Hepatic stellate cell (primary cell): Measurements from ENCODE around the gene ACSL6.
A peak's percentile ranks its signal among the peaks of the same experiment; 100 is the strongest.

ENCODE experiments used
- DNase-seq: peaks from one replicate; pipeline ENCODE4 v3.0.0; 2011; ENCODE audit warnings: low spot score

Gene ACSL6

DNA sequence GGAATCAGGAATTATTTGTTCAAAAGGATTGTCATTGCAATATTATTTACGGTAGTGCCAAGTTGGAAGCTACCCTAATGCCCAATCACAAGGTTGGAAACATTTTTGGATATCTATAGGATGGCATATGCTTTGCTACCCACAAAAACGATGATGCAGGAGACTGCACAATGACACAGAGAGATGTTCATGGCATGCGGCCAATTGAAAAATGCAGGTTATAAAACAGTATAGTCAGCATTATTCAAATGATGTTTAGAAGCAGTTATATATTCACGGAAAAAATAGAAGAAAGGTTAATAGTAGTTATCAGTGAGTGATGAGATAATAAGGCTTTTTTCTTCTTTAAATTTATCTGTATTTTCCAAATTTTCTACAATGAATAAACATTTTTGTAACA lies 5.9 kb upstream of the ACSL6 start:
- no peak for DNase-seq

DNA sequence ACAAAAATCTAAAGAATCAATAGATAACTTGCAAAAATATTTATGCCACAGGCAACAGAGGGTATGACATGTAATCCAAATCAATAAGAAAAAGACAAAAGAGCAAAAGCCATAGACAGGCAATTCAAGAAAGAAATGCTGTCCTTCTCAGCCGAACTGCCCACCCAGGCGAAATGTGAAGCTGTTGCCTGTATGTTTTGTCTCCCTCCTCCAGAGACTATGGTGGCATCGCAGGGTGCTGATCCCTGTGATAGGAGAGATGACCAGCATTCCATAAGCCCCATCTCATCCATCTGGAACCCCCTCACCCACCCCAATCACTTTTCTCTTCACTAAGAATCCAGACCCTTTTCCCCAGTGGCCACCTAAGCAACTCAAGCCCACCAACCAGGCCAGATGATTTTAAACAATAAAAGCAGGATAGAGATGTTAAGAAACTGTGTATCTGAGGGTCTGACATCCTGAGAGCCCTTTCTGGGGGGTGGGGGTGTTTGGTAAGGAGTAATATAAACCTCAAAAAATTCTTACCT lies 5.3 kb upstream of the ACSL6 start:
- DNase-seq: no peak

DNA sequence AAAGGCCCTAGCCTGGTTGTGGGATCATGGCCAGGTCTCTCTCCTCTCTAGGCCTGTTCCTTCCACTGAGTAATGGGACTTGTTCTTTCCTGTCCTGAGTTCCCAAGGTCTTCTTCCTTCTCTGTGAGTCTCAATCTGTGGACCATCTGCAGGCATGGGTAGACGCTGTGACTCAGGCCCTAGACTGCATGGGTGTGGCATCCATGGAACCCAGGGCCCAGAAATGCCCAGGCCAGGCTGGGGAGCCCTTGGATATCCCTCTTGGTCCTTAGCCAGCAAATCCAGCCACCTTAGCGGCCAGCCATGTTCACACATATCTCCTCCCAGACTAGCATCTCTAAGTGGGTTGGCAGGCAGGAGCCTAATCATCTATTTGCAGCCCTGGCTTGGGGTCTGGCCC lies 2.3 kb upstream of the ACSL6 start:
- no peak for DNase-seq

DNA sequence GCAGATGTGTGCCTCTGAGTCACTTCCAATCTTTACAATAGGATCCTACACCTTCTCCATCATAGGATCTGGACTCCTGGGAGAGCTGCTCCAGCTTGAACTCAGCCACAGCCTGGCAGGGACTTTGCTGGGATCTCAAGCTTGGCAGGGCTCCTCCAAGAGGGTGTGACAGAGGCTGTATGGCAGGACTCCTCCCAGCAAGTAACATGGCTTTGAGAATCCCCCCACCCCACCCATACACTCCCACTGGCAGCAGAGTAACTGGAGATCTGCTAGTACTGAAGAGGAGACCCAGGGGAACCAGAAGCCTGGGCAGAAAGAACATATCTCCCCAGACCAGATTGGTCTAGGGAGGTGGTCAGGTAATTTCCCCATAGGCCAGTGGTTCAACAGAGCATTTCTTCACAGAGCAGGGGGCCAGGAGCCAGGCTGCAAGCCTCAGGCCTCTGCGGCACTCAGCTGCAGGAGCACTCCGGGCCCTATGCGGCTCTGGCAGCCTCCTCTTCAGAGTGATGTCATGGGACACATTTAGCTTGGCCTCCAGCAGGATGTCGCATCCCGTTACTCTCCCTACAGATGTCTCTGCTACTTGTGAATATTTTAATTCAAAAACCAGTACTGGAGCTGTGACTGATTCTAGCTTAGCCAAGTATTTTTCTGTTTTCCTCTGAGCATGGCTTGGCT lies 1.7 kb upstream of the ACSL6 start:
- DNase-seq: no peak

DNA sequence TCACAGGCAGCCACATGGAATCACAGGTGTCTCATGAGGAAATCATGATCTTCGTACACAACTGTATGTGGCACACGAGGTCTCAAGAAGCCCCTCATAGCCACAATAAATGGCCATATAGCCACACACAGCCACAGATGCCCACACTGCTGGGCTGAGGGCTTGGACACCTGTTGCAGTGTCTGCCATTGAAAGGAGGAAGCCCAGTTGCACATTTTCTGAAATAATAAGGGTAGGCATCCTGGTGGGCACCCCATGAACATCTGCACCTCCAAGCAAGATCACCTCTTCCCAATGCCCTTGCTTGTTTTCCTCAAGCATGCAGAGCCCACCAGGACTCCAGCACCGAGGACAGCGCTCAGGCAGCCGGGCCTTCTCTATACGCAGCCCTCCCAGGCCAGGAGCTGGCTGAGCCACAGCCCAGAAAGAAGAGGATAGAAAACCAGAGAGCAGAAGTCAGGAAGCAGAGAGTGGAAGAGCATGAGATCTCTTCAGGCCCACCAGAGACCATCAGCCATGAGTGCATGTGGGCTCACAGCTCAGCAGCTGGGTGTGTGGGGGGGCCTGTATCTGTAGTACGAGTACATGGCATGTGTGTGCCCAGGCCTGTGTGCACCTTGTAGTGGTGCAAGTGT lies 1.0 kb upstream of the ACSL6 start:
- peak; percentile 70 for DNase-seq

DNA sequence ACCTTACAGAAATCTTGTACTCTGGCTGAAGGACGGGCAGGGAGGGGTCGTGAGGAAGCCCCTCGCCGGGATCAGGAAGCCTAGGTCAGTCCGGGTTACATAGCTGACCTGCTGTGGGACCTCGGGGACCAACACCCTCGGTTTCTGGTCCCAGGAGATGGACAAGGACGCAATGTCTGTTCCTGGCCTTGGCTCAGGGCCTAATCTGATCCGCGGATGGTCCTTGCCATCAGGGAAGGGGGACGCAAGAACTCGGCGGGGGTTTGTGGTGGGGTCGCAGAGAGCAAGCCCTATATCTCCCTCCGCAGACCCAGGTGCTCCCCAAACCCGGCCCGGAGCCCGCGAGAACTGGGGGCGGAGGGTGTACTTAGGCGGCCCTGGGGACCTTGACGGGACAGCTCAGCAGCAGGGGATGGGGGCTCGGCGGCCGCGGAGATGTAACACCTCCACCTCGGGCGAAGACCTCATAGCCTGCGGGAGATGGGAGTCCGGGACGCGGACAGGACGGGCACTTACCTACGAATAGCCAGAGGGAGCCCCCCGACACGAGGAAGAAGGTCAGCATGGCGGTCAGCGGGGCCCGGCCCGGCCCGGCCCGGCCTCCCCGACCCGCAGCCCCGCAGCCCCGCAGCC lies 353 bp downstream of the ACSL6 start:
- DNase-seq: no peak

DNA sequence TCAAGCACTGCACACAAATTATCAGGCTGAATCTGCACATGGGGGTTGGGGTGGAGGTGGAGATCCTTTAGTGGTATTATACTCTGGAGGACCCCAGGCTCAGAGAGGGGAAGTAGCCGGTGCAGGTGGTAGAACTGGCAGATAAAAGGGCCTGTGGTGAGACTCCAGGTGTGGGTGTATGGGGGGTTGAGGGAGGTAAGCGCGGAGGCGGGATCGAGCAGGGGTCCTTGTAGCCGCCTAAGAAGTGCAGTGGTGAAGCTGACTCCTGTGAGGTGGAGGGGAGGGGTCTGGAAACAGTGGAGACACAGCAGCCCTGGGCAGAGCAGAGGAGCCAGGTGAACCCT lies 841 bp downstream of the ACSL6 start:
- DNase-seq: no peak

DNA sequence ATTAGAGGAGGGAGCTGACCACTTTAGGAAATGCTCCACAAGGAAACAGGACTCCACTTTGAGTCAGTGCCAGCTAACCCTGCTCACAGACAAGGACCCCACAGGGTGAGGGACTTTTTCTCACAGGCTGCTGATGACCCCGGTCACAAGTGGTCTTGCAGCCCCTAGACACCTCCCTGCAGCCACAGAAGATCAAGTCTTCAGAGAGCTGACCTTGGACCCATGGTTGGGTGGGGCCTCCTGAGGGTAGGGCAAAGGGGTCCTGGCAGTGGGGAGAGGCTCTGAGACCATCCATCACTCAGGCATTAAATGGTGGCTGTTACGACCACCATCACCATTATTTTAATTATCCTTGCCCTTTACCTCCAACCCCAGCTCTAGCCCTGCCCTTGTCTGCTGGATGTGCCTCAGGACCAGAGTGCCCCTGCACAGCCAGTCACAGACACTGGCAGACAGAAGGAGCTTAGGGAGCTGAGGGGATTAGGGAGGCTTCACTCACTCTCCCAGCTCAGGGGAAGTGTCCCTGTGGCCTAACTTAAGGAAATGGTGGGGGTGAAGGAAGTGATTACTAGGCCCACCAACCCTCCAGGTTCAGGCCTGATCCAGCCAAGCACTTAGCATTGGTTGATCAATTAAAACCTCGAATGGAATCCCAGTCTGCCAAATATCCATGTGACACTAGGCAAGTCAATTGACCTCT lies 1.6 kb downstream of the ACSL6 start:
- DNase-seq: no peak

DNA sequence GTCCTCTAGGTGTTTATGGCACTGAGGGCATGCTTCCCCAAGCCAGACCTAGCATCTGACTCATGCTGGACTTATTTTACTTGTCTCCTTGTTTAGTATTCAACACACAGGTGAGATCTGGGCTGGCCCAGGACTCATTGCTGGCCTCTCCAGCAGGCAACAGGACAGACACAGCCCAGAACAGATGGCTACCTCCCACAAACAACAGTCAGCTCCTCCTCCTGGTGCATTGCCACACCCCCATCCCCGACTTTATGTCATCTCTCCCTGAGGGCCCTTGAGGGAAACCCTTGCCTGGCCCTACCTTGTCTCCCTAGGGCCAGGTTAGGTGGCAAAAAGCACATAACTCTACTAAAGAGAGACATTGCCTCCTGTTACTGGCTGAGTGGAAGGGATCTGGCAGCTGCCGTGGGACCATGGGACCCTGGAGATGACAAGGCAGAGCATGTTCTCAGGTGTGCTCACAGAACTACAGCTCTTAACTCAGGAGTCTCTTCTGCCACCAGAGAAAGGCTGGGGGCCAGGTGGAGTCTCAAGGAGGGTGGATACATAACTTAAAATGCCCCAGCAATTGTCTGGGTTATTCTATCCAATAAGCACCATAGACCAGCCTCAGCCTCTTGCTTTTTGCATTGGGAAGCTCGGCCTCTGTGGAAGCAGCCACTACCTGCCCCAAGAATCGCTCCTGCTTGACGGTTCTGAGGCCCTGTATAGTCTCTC lies 2.3 kb downstream of the ACSL6 start:
- DNase-seq: no peak

DNA sequence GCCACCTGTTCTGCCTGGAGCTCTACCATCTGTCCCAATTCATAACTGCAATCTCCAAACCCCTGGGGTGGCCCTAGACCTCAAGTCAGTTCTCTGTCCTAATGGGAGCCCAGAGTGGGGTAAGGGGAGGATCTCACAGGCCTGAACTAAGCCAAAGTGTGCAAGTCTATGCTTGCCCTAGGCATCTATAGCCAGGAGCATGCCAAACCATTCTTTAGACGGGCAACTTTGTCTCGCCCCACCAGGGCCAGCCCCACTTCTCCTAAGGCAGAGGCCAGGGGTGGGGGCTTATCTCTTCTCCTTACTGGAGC lies 3.3 kb downstream of the ACSL6 start:
- no peak for DNase-seq

DNA sequence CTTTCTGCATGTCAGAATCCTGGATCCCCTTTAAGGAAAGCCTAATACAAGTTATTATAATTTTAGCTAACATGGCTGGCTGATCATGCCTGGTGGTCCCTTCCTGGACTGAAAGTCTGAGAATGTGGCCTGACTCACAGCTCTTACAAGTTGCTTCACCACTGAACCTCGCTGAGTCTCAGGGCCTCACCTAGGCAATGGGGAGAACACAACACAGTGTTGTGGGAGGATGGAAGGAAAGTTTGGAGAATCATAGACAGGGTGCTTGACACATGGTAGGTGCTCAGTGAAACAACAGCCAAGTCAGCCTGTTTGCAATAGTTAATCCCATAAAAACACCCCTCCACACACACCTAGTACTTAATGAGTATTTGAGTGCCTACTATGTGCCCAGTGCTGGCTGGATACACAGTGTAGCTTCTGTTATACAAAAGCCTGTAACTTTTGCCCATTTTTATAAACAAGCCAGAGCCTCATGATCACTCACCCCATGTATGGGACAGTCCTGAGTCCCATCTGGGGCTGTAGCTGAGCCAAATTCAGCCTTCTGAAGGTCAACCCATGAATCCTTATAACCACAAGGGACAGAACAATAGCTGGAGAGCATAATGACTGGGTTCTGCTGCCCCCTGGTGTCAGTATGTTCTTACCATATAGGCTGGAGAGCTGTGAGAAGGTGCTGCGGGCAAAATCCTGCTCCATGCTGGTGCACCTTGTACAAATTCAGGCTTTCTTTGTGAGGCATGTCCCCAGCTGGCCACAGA lies 3.9 kb downstream of the ACSL6 start:
- DNase-seq: peak; percentile 79

DNA sequence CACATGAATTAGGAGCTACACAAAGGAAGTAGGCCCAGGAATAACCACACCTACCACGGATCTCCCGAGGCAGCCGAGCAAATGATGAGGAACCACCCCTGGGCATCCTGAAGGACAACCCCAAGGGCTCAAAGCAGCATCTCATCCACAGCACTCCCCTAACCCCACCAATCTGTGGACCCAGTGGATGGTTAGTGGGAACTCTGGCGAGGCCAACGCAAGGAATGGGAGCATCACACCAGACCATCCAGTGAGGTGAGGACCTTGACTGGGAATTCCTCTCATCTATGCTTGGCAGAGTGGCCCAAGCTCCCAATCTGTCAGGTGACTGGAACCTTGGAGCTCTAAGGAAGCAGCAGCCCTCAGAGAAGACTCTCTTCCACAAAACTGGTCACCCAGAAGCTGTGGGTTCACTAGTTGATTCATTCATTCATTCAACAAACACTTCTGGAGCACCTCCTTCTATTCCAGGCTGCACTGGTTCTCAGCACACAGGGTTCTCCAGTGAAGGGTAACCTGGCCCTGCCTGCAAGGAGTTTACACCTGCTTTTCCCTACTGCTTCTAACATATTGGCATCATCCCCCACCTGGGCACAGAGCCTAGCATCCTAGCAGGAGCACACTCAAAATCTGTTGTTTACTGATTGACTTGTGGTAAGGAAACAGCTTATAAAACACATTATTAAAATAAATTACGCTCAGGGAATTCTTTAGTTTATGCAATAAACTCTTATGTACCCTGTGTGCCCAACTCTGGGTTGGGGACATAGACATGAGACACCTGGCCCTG lies 4.9 kb downstream of the ACSL6 start:
- DNase-seq: no peak

DNA sequence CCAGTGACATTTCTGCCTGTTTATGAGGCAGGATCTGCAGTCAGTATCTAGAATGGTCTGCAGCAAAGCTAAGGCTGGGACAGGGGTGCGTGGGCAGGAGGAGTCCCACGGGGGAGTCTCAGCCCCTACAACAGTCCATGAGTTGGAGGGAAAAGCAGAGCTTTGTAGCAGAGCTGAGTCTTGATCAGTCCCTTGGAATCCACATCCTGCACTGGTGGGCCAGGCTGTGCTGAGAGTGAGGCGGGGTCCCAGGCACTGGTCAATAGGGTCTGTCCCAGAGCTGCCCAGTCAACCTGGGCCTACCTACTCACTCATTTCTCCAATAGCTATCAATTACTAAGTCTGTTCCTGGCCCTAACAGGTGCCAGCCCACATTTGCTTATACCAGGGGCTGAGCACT lies 5.9 kb downstream of the ACSL6 start:
- DNase-seq: no peak

DNA sequence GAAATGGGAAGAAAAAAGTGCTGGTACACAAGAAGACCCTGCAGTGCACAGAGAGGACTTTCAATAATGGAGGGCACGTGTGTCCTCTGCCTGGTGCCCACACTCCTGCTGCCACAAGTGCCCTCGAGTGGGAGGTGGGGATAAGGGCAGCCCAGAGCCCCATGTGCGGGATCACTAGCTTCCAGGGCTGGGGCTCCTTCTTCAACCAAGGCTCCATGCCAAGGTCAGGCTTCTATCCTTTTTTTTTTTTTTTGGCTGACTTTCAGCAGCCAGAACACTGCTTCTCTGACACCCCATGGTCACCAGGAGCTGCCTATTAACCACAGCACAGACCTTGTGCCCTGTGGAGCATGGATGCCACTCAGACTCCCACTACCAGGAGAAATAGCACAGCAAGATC lies 7.5 kb downstream of the ACSL6 start:
- no peak for DNase-seq

DNA sequence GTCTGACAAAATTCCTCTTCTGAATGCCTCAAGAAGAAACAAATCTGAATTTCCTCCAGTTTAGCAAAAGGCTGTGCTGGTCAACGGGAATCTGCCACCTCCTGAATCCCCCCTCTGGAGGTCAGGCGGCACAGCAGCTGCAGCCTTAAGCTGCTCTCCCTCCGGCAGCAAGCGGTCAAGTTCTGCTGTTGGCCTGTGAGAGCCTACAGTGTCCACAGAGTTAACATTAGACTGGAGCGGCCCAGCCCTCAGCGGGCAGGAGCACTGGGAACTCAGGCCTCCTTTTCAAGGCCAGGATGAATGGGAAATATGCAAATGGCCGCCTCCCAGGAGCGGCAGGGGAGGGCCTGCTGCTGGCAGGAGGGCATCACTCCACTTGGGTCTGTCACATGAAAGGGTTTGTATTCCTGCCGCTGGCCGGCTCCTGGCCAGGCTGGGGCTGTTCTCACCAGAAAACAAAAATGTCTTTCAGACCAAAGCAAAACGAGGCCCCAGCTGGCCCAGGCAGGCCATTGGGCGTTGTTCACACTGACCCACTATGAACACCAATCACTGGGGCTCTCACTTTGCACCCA lies 8.2 kb downstream of the ACSL6 start:
- DNase-seq: no peak

DNA sequence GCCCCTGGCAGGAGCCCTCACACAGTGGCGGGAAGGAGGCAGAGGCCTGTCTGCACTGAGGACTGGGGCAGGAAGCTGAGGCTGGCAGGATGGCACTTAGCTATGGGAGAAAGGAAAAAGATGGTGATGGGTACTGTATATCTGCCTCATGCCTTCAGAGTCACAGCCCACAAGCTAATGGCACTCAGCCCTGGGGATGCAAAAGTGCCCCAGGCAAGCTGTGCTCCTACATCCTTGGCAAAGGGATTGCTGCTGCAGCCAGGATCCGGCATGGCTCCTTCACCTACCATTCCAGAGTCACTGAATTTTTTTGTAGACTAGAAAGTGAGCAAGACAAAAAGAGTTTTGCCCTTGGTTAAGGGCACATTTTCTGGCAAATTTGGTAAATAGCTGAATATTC lies 8.7 kb downstream of the ACSL6 start:
- DNase-seq: no peak

DNA sequence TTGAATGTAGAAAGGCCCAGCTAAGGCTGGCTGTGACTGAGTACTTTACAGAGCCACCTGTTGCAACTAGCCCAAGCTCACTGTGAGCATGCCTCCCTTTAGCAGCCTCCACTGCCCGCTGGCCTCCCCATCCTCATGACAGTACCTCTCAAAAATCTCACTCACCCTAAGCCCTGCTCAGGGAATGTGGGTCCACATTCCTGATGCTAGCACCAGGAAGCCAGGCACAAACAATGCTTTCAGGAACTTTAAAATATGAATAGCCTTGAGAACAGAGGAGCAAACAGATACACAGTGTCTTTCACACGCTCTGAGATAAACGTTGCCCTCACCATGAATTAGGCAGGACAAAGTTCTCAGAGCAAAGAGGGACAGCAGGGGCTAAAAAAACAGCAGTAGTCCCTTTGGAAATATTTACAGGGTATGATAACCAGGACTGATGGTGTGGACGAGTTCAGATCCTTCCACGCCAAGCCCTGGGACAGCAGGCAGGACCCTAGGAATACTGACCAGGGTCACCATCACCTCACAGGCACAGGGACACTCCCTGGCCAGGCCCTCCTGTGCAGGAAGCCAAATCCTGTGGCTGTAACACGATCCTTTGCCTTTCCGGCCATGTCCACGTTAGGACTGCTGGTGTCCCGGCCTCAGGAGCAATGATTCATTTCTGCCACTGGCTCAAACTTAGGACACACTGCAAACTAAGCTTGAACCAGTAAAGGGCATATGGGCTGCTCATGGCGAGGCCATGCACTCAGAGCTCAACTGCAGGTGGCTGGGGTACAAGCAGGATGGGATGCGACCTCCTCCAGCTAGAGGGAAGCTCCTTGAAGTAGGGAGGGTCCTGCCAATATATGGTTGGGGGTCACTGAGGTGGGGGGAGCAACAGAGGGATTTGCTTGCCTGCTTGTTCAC lies 9.6 kb downstream of the ACSL6 start:
- peak; percentile 25 for DNase-seq

DNA sequence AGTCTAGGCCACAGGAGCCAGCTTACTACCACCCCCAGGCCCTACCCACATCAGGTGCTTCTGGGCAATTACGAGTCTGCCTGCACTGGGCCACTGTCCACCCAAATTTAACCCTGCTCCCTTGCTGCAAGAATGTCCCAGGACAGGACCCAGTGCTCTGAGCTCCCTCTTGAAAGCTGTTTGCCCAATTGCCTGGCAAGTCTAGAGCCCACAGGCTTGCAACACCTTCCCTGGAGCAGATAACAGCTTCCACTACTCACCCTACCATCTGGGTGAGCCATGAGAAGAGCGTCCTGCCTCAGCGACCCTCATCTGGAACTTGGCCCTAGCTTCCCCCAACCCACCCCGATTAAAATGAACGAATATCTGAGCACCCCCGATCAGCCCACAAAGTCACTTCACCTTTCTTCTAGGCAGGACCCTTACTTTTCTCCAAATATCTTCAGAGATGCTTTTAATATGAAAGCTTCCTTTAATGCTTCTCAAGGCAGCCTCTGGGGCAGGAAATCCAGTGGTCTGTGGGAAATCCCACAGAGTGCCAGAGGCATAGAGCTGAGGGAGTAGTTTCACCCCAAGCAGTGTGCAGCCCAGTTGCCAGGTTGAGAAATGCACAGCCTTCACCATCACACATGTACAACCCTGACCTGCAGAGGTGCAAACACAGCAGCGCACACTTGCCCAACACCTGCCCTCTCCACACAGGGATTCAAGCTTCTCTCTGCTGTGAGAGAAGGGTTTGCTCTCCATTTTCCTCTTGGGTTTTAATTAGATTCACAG lies 10.6 kb downstream of the ACSL6 start:
- no peak for DNase-seq

DNA sequence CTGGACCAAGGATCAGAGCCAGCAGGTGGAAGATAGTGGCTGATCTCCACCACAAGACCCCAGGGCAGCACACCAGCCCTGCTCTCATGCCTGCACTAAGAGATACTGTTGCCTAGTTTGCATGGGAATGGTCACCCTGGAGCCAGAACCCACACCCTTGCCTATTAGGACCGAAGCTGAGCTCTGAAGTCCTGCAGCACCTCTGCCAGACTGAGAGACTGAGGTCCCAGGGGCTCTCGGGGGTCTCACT lies 11.3 kb downstream of the ACSL6 start:
- no peak for DNase-seq
